EH (cell line): ENCODE measurements around the gene LDLRAD4.
"Not testable (repeated sequence)": the region's sequence is repeated elsewhere in the genome, so short reads cannot be mapped to it uniquely, and the experiment has no call there.

Source experiments
- DNase-seq: peaks from one replicate; pipeline ENCODE4 v3.0.0-alpha.2; 2015; ENCODE audit warnings: low read depth

LDLRAD4 gene

GRCh38 chr18:13470516-13471197, 252.1 kb downstream of the LDLRAD4 start:
- no peak for DNase-seq

DNA sequence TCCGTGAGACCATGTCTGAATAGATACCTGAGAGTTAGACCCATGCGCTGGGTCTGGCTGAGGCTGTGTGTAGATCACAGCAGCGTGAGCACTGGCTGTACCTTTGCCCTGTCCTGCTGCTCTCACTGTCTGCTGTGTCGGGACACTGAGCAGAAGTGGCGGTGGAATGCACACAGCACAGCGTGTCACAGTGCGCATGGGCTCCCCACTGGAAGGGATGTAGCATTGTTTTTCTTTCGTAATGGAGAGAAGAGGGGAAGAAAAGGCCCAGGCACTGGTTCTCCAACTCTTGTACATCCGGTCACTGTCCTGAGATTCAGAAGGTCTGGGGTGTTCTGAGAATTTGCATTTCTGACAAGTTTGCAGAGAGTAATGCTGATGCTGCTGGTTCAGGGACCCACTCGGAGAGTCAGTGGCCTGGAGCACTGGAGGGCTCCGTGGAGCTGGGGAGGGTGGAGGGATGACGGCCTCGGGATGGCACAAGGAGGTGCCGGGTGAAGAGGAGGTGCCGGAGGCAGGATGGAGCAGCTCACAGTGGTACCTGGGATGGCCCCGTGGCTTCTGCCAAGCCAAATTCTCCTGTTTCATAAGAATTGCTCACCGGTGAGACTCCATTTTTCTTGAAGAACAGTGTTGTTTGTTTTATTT, 252.8 kb downstream of the LDLRAD4 start:
- no peak for DNase-seq

GRCh38 chr18:13471971-13472628, 253.5 kb downstream of the LDLRAD4 start:
- DNase-seq, result no peak

GRCh38 chr18:13473751-13474150, 255.2 kb downstream of the LDLRAD4 start:
- DNase-seq, result no peak

DNA sequence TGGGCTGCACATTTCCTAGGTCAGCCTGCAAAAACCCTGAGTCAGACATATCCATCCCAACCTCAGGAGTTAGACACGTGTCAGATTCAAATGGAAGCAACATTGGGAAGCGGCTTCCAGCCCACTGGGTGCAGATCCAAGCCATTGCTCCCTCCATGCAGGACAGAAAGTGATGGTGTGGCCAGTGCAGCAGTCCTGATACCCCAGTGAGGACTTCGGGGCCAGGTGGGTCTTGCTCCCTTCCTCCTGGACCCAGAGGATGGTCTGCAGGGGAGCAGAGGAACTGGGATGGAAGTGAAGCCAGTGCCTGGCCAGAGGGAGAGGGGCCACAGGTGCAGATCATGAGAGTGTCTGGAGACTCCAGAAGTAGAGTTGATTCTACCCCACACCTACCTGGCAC, 255.8 kb downstream of the LDLRAD4 start:
- DNase-seq, result no peak

GRCh38 chr18:13474907-13475545, 256.5 kb downstream of the LDLRAD4 start:
- DNase-seq, result peak; percentile 11

- DNase-seq, result not testable (repeated sequence)
Measured at GRCh38 chr18:13476312-13476711, 257.8 kb downstream of the LDLRAD4 start.

- no peak for DNase-seq
Measured at GRCh38 chr18:13477147-13477683, 258.7 kb downstream of the LDLRAD4 start.

GRCh38 chr18:13480571-13481255, 262.2 kb downstream of the LDLRAD4 start:
- no peak for DNase-seq

DNA sequence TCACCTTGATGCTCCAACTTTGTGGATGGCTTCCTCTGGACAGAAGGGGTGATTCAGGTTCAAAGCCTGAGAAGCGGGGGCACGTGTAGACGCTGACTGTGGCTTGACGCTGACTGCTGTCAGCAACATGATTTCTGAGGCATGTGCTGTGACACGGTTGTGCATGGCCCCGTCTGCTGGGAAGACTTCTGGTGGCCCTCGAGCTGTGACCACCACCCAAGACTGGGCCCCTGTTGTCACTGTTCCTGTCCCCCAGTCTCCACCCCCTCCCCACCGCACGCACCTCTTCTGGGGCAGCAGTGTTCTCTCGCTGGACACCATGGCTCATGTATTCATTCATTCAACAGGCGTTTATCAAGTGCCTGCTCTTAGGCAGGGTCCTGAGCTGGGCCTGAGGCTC, 262.8 kb downstream of the LDLRAD4 start:
- no peak for DNase-seq

- no peak for DNase-seq
Measured at GRCh38 chr18:13481820-13482617, 263.5 kb downstream of the LDLRAD4 start.

- no peak for DNase-seq
Measured at GRCh38 chr18:13482618-13482945, 264.0 kb downstream of the LDLRAD4 start.

DNA sequence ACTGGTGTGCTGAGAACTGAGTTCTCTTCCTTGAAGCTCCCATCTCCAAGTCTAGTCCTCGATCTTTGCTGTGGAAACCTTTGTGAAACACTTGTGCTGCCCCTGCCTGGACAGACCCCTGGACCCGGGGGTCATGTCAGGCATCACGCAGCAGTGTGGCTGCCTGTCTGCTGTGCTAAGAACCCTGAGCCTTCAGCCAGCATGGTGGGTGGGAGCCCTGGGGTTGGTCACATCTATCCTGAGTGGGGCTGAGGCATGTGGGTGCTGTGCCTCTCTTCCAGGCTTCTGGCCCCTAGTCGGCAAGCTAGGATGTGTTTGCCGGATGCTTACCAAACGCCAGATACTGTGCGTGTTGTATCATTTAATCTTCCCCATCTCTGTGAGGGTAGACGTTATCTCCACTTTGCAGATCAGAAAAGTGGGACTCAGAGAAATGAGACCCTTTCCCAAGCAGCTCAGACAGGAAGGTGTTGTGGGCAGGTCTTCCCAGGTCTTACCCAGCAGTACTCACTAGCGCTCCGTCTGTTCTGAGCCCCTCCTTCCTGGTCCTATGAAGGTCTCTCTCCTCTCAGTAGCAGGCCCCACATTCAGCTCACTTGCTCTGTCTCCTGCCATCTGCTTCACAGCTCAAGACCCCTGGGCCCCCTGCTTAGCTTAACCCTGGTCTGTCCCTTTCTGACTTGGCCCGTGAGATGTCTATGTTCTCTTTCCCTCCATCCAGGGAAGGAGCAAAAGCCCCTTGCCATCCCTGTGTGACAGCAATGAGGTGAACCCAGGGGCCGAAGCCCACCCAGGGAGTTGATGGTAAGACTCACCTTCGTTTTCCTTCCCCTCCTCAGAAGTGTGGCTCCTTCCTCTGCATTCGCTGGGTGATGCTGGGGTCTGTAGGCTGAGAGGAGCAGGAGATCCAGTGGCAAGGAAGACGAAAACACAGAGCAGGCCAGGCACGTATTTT, 265.0 kb downstream of the LDLRAD4 start:
- DNase-seq, result no peak

- DNase-seq, result no peak
Measured at GRCh38 chr18:13485182-13485581, 266.6 kb downstream of the LDLRAD4 start.

DNA sequence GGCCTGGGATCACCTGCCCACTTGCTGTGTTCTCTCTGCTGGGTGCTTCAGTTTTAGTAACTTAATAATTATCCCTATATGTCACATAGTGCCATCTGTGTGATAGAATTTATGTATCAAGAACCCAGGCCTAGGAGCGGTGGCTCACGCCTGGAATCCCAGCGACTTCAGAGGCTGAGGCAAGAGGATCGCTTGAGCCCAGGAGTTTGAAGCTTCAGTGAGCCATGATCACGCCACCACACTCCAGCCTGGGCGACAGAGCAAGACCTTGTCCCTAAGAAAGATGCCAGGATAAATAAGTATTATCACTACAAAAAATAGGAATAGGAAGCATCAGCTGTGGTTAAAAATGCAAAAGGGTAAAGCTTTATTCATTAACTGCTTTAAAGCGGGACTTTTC, 267.0 kb downstream of the LDLRAD4 start:
- no peak for DNase-seq

GRCh38 chr18:13486284-13486683, 267.7 kb downstream of the LDLRAD4 start:
- DNase-seq, result no peak

DNA sequence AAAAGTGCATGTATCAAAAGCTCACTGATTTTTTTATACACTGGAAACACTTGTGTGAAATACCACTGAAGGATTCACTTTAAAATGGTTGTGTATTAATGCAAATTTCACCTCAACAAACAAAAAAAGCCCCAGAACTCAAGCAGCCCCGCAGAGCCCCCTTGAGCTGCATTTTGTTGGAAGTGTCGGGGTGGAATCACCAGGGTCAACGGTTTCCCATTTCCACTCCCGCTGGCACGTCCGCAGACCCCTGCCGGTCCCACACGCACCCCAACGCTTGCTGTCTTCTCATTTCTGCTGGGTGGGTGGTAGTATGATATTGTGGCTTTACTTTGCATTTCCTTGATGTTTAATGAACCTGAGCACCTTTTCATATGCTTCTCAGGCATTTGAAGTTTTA, 268.1 kb downstream of the LDLRAD4 start:
- no peak for DNase-seq

- DNase-seq, result no peak
Measured at GRCh38 chr18:13487237-13487636, 268.7 kb downstream of the LDLRAD4 start.

DNA sequence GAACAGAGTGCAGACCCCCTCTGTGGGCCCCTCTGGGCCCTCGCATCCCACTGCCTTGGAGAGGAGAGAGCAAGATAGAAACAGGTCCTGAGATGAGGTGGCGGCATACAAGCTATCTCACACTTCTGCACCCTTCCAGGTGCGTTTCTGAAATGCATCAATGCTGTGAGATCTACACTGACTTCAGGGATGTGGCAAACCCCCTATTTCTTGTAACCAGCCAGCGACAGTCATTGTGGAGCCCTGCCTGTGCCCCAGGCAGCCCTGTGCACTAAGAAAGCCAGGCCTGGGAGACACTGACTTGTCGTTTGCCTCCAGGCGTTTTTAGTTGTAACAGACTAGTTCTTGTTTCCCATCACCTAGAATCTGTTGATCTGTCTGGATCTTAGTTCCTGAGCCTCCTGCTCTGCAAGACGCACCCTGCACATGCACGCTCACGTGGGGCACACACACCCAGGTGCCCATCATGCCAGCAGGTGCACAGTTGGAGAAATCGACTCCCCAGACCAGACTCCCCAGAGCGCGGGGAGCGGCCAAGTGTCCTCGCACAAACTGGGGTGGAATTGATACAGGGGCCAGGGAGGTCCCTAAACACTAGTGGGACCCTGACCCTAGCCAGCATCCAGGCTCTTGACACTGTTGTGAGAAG, 269.8 kb downstream of the LDLRAD4 start:
- DNase-seq, result no peak

DNA sequence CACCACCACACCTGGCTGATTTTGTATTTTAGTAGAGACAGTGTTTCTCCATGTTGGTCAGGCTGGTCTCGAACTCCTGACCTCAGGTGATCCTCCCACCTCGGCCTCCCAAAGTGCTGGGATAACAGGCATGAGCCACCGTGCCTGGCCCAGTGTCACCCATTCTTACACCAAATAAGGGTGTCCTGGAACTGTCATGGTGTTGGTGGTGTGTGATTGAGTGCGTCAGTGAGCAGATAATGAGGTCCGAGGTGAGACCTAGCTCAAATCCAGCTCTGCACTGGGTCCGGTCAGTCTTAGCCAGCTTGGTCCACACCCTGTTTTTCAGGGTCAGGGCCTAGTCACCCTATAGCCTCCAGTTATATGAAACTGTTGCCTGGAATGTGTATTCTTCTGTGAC, 270.7 kb downstream of the LDLRAD4 start:
- DNase-seq, result not testable (repeated sequence)
